Keratinocyte (primary cell): ENCODE results near the gene TBCE.

Experiments
- EZH2 ChIP-seq: IDR thresholded peaks from one replicate; pipeline ENCODE4 v1.6.1; 2012; ENCODE audit warnings: inconsistent platforms, mild to moderate bottlenecking, low read length, moderate library complexity
- TF ChIP-seq, protein P1 (sequence below), 3 experiments: IDR thresholded peaks in 1 of 3; conservative IDR thresholded peaks in 1 of 3; optimal IDR thresholded peaks in 1 of 3; 2 replicates in 2 of 3; 3 replicates in 1 of 3; pipeline versions ENCODE3 to v1.5.1; 2011; ENCODE audit warnings: low read length in 3 of 3, mild to moderate bottlenecking in 3 of 3, moderate library complexity in 2 of 3, control low read depth in 1 of 3, inconsistent platforms in 1 of 3; ENCODE audit not compliant: insufficient read depth in 2 of 3; ENCODE audit errors: extremely low read depth in 1 of 3

DNA sequence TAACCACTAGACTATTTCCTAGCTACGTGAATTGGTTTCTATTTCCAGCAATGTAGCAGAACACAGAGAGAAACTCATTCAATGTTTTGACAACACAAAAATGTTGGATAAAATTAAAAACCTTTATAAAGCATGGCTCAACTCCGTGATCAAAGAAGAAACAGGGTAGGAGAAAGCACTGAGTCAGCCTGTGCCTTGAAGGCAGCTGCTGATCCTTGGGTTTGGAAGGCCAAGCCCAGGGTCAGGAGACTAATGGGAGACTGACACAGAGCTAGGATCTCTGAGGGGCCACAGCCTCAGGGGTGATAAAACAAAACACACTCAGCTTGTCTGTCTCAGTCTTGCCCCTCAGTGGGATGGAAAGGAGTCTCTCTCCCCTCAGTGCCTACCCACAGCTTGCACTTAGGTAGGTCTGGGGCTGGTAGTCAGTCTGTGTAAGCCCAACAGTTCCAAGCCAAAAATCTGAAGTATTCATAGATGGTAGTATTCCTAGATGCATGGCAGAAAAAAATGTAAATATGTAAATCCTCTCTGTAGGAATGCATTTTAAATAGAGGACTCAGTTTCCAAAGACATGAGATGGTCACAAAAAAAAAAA, 83.8 kb downstream of the TBCE start:
- TF ChIP-seq, protein P1, sequence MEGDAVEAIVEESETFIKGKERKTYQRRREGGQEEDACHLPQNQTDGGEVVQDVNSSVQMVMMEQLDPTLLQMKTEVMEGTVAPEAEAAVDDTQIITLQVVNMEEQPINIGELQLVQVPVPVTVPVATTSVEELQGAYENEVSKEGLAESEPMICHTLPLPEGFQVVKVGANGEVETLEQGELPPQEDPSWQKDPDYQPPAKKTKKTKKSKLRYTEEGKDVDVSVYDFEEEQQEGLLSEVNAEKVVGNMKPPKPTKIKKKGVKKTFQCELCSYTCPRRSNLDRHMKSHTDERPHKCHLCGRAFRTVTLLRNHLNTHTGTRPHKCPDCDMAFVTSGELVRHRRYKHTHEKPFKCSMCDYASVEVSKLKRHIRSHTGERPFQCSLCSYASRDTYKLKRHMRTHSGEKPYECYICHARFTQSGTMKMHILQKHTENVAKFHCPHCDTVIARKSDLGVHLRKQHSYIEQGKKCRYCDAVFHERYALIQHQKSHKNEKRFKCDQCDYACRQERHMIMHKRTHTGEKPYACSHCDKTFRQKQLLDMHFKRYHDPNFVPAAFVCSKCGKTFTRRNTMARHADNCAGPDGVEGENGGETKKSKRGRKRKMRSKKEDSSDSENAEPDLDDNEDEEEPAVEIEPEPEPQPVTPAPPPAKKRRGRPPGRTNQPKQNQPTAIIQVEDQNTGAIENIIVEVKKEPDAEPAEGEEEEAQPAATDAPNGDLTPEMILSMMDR (optimal IDR thresholded peaks at IDR 0.05 in 1 of 3, IDR thresholded peaks at IDR 0.05 in 1 of 3, conservative IDR thresholded peaks at IDR 0.05 in 1 of 3; ENCODE audit: extremely low read depth in 1 of 3, insufficient read depth in 2 of 3, low read length in 3 of 3), result no peak
- TF ChIP-seq EZH2, result no peak
